ENCODE results near the gene ZNF8. TPM values are rescaled to one million over a fixed set of nuclear protein-coding genes. Genes with fewer than 3 reads are reported as not detected.

Gene ZNF8
- total RNA-seq, 3 donors from 2014 or later = 4.2 to 10.8 (median 9.2) TPM

GRCh38 chr19:58326914-58327726, 48.4 kb downstream of the ZNF8 start, which contains the start of gene ZSCAN22:
Gene ZSCAN22, plus strand, starts transcription at chr19:58326994. Its CDS starts 7,809 bp downstream, at chr19:58334803.
- TF ChIP-seq POLR2A (IDR thresholded peaks at IDR 0.05) (peak; percentile 33), CTCF (IDR thresholded peaks at IDR 0.05) (peak in 1 of 3 donors; percentile 8), POLR2AphosphoS5 (IDR thresholded peaks at IDR 0.05) (peak; percentile 83 to 91 (median 84))
- H3K4me1 ChIP-seq = peaks cover 4 to 11% of the 10 kb centered on the region in 2 donors
- peak within 1 kb of the TSS; percentile 73 to 78 (median 73) for H3K4me3 ChIP-seq
- intact Hi-C loops (cut with DNase I; ENCODE audit: low total_unique reads) = no loop called here
- no peaks in the 10 kb centered on the region for H3K27me3 ChIP-seq
- H3K36me3 ChIP-seq = no peaks in the 10 kb centered on the region
- peak within 1 kb of the TSS; percentile 86 for H3K27ac ChIP-seq
- DNase-seq (ENCODE audit: low spot score in 2 of 2) = peak; percentile 94
- no peaks in the 10 kb centered on the region for H3K9me3 ChIP-seq

- Histone ChIP-seq H3K4me1 (peaks cover 4 to 11% of the 10 kb centered on the region in 2 donors), H3K4me3 (no peak overlapping the region), H3K27me3 (no peaks in the 10 kb centered on the region), H3K9me3 (no peaks in the 10 kb centered on the region), H3K36me3 (no peaks in the 10 kb centered on the region), H3K27ac (no peak overlapping the region)
- intact Hi-C loops (cut with DNase I; ENCODE audit: low total_unique reads) = no loop called here
- TF ChIP-seq POLR2AphosphoS5 (IDR thresholded peaks at IDR 0.05) = no peak
- TF ChIP-seq CTCF (IDR thresholded peaks at IDR 0.05) = no peak
- TF ChIP-seq POLR2A (IDR thresholded peaks at IDR 0.05) = no peak
- DNase-seq (ENCODE audit: low spot score in 2 of 2) = no peak
These were observed 50.2 kb downstream of the ZNF8 start for GRCh38 chr19:58328999-58329398.

GRCh38 chr19:58330458-58330857, 51.7 kb downstream of the ZNF8 start:
- no peak overlapping the region for H3K27ac ChIP-seq
- intact Hi-C loops (cut with DNase I; ENCODE audit: low total_unique reads) = no loop called here
- TF ChIP-seq POLR2A (IDR thresholded peaks at IDR 0.05) (no peak), POLR2AphosphoS5 (IDR thresholded peaks at IDR 0.05) (no peak), CTCF (IDR thresholded peaks at IDR 0.05) (no peak)

GRCh38 chr19:58332697-58333096, 53.9 kb downstream of the ZNF8 start:
- peaks cover 3 to 7% of the 10 kb centered on the region in 2 donors for H3K4me1 ChIP-seq
- no peak overlapping the region for H3K27ac ChIP-seq
- no peak overlapping the region for H3K4me3 ChIP-seq
- H3K9me3 ChIP-seq = no peaks in the 10 kb centered on the region
- no peaks in the 10 kb centered on the region for H3K27me3 ChIP-seq
- no peaks in the 10 kb centered on the region for H3K36me3 ChIP-seq
- intact Hi-C loops (cut with DNase I; ENCODE audit: low total_unique reads) = no loop called here
- no peak for TF ChIP-seq POLR2AphosphoS5 (IDR thresholded peaks at IDR 0.05)
- TF ChIP-seq CTCF (IDR thresholded peaks at IDR 0.05) = no peak
- no peak for TF ChIP-seq POLR2A (IDR thresholded peaks at IDR 0.05)
- no peak for DNase-seq (ENCODE audit: low spot score in 2 of 2)

More at GRCh38 chr19:58330458-58330857, 51.7 kb downstream of the ZNF8 start:
- Histone ChIP-seq H3K4me3 (no peak overlapping the region), H3K27me3 (no peaks in the 10 kb centered on the region), H3K4me1 (peaks cover 4 to 11% of the 10 kb centered on the region in 2 donors), H3K36me3 (no peaks in the 10 kb centered on the region), H3K9me3 (no peaks in the 10 kb centered on the region)
- no peak for DNase-seq (ENCODE audit: low spot score in 2 of 2)

- TF ChIP-seq CTCF (IDR thresholded peaks at IDR 0.05) = no peak
- TF ChIP-seq POLR2A (IDR thresholded peaks at IDR 0.05) = no peak
- TF ChIP-seq POLR2AphosphoS5 (IDR thresholded peaks at IDR 0.05) = no peak
- no peak for DNase-seq (ENCODE audit: low spot score in 2 of 2)
These were observed 56.0 kb downstream of the ZNF8 start for GRCh38 chr19:58334691-58335249.

More at GRCh38 chr19:58334691-58335249, 56.0 kb downstream of the ZNF8 start:
- no peak overlapping the region for H3K4me3 ChIP-seq
- no peaks in the 10 kb centered on the region for H3K36me3 ChIP-seq
- no peak overlapping the region for H3K27ac ChIP-seq
- H3K4me1 ChIP-seq = no peaks in the 10 kb centered on the region
- peaks cover 0 to 4% of the 10 kb centered on the region in 2 donors for H3K9me3 ChIP-seq
- intact Hi-C loops (cut with DNase I; ENCODE audit: low total_unique reads) = no loop called here
- H3K27me3 ChIP-seq = no peaks in the 10 kb centered on the region
